GM18951 (cell line): ENCODE results near the gene GNL3.

Experiments
- POLR2A ChIP-seq: IDR thresholded peaks from 4 replicates; pipeline ENCODE4 v1.6.1; 2011; ENCODE audit warnings: mild to moderate bottlenecking; ENCODE audit not compliant: insufficient read length, insufficient read depth; ENCODE audit errors: extremely low read depth
- in situ Hi-C: fragments of 300-500 bp; cut with MboI; formaldehyde crosslinking; loops from one replicate; pipeline ENCODE4 v1.12.0; 2022; ENCODE audit warnings: low sequenced_read_pairs, mixed read lengths, inconsistent platforms; ENCODE audit not compliant: unreplicated experiment

GNL3 gene

DNA sequence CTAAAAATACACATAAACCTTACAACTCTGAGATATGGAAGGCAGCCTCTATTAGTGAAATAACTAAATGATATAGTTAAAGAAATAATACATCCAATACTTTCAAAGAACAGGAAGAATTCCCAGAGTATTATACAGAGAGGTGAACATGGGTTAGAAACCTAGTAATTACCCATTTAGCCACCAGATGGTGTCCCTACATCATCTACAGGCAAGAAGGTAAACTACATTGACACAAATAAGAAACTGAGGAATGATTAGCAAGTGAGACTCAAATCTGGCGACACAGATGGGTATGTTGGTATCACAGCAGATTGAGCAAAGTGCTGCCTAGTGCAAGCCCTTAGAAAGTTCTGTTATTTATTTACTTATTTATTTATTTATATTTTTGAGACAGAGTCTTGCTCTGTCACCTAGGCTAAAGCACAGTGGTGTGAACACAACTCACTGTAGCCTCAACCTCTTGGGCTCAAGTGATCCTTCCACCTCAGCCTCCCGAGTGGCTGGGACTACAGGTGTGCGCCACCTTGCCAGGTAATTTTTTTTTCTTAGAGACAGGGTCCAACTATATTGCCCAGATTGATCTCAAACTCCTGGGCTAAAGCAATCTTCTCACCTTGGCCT is 56.7 kb downstream of the GNL3 start:
- no peak for TF ChIP-seq POLR2A
- in situ Hi-C loops = loop anchor here (25.0 kb wide), 1 partner anchor 320 kb away; no protein-coding TSS in a partner anchor

DNA sequence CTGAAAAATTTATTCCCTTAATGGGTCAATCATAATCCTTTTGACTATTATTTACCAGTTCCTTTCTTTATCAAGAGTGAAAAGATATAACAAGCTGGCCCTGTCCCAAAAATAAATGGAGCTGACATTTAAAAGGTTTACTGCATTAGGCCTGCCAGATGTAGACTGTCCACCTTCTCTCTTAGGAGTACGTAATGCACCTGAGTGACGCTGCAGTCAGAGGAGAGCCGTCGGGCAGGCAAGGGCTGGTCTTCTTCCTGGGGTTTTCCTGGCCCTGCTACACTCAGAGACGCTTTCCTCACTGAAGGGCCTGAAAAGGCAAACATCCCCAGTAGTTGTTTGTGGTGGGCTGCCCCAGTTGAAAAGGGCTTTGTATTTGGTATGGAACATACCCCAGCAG is 57.3 kb downstream of the GNL3 start:
- no peak for TF ChIP-seq POLR2A
- in situ Hi-C loops = loop anchor here (25.0 kb wide), 1 partner anchor 319 kb away; no protein-coding TSS in a partner anchor

DNA sequence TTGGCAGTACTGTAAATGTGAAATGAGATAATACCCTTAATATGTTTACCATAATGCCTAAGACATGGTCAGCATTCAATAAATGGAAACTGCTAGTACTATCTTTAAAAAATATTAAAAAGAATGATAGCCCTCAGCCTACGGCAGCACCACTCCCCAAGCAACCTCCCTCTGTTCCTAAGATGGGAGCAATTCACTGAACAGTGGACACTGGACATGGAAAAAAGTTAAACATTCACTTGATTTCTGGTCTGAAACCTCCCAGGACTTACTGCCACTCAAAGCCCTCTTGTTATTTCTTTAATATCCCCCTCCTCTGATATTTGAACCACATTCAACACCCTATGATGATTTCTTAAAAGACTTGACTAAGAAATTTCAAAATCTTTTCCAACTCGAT is 57.9 kb downstream of the GNL3 start:
- no peak for TF ChIP-seq POLR2A
- in situ Hi-C loops = loop anchor here (25.0 kb wide), 1 partner anchor 319 kb away; no protein-coding TSS in a partner anchor
